Right lung (tissue), 10 donors: ENCODE data around the gene COG4. TPM values are rescaled to one million over a fixed set of nuclear protein-coding genes. Genes with fewer than 3 reads are reported as not detected.
"Not testable (repeated sequence)": the region's sequence is repeated elsewhere in the genome, so short reads cannot be mapped to it uniquely, and the experiment has no call there.

Experiments
- DNase-seq, 2 donors: peaks; one replicate each; pipeline ENCODE4 v3.0.0-alpha.2; 2013
- long read RNA-seq, 8 donors: transcript quantifications; one replicate each; lab custom pipeline, GENCODE V29; 2026
- polyA plus RNA-seq, 5 donors: library from polyadenylated mRNA; unstranded; fragments of 120-200 nt; gene quantifications; one replicate each; pipeline versions ENCODE4 v1.2.1 to v1.2.3, GENCODE V29; 2013; ENCODE audit warnings: inconsistent platforms in 1 of 5, low replicate concordance in 1 of 5; ENCODE audit not compliant: insufficient read length in 5 of 5, insufficient read depth in 1 of 5

COG4 gene
- polyA plus RNA-seq, result 10 to 100 TPM; 52.4 to 64.5 (median 58.5) TPM
- long read RNA-seq, donor 1, transcript COG4-201 (19 exons, 2,833 nt), result major isoform, 21 of 248 reads
- long read RNA-seq, donor 1, partial matches to known transcripts, result 184 of 248 reads
- long read RNA-seq, donor 1, other reads (novel, unspliced or antisense), result 40 of 248 reads
- long read RNA-seq, donor 2, transcript COG4-201 (19 exons, 2,833 nt), result major isoform, 7 of 20 reads
- long read RNA-seq, donor 2, partial matches to known transcripts, result 12 of 20 reads
- long read RNA-seq, donor 2, other reads (novel, unspliced or antisense), result 0 of 20 reads
- long read RNA-seq, donor 3, partial matches to known transcripts, result 238 of 259 reads
- long read RNA-seq, donor 3, other reads (novel, unspliced or antisense), result 16 of 259 reads
- long read RNA-seq, donor 4, transcript COG4-201 (19 exons, 2,833 nt), result major isoform, 6 of 15 reads
- long read RNA-seq, donor 4, partial matches to known transcripts, result 9 of 15 reads
- long read RNA-seq, donor 4, other reads (novel, unspliced or antisense), result 0 of 15 reads
- long read RNA-seq, donor 5, transcript COG4-201 (19 exons, 2,833 nt), result major isoform, 7 of 293 reads
- long read RNA-seq, donor 5, partial matches to known transcripts, result 247 of 293 reads
- long read RNA-seq, donor 5, other reads (novel, unspliced or antisense), result 38 of 293 reads
- long read RNA-seq, donor 6, transcript COG4-201 (19 exons, 2,833 nt), result major isoform, 5 of 151 reads
- long read RNA-seq, donor 6, partial matches to known transcripts, result 141 of 151 reads
- long read RNA-seq, donor 6, other reads (novel, unspliced or antisense), result 5 of 151 reads
- long read RNA-seq, donor 7, transcript COG4-201 (19 exons, 2,833 nt), result major isoform, 11 of 25 reads
- long read RNA-seq, donor 7, partial matches to known transcripts, result 14 of 25 reads
- long read RNA-seq, donor 7, other reads (novel, unspliced or antisense), result 0 of 25 reads
- long read RNA-seq, donor 8, partial matches to known transcripts, result 0 of 2 reads
- long read RNA-seq, donor 8, other reads (novel, unspliced or antisense), result 0 of 2 reads

- peak in 1 of 2 donors; percentile 86 for DNase-seq
These were observed at the start of gene COG4 for GRCh38 chr16:70523076-70523742. COG4 (minus strand) TSS chr16:70523554; CDS start chr16:70523543, 11 bp downstream.

GRCh38 chr16:70572926-70573270 is 49.5 kb upstream of the COG4 start:
- no peak for DNase-seq

- DNase-seq, result no peak
These were observed 48.9 kb upstream of the COG4 start for GRCh38 chr16:70572050-70572925.

GRCh38 chr16:70571623-70572022 is 48.3 kb upstream of the COG4 start:
- DNase-seq, result no peak

- no peak for DNase-seq
These were observed 47.7 kb upstream of the COG4 start for GRCh38 chr16:70570967-70571570.

- DNase-seq, result no peak
These were observed 46.4 kb upstream of the COG4 start for GRCh38 chr16:70569752-70570151.

- no peak for DNase-seq
These were observed 45.4 kb upstream of the COG4 start for GRCh38 chr16:70568601-70569237.

- DNase-seq, result no peak
These were observed 41.7 kb upstream of the COG4 start for GRCh38 chr16:70565053-70565452.

GRCh38 chr16:70563636-70564035 is 40.3 kb upstream of the COG4 start:
- no peak for DNase-seq

- no peak for DNase-seq
These were observed 38.3 kb upstream of the COG4 start for GRCh38 chr16:70561623-70562022.

- no peak for DNase-seq
These were observed 32.7 kb upstream of the COG4 start for GRCh38 chr16:70556063-70556462.

- no peak for DNase-seq
These were observed 30.3 kb upstream of the COG4 start for GRCh38 chr16:70553645-70554044.

- DNase-seq, result no peak
These were observed 29.3 kb upstream of the COG4 start for GRCh38 chr16:70552675-70553074.

- no peak for DNase-seq
These were observed 28.4 kb upstream of the COG4 start for GRCh38 chr16:70551788-70552187.

GRCh38 chr16:70550082-70550481 is 26.7 kb upstream of the COG4 start:
- no peak for DNase-seq

GRCh38 chr16:70548936-70549335 is 25.6 kb upstream of the COG4 start:
- no peak for DNase-seq

GRCh38 chr16:70544548-70544947 is 21.2 kb upstream of the COG4 start:
- DNase-seq, result no peak

- DNase-seq, result no peak
These were observed 17.6 kb upstream of the COG4 start for GRCh38 chr16:70540994-70541393.

- no peak for DNase-seq
These were observed 11.6 kb upstream of the COG4 start for GRCh38 chr16:70534971-70535370.

GRCh38 chr16:70529954-70530353 is 6.6 kb upstream of the COG4 start:
- DNase-seq, result not testable (repeated sequence)
